ENCODE measurements around the gene SLC2A13.

The SLC2A13 gene

DNA sequence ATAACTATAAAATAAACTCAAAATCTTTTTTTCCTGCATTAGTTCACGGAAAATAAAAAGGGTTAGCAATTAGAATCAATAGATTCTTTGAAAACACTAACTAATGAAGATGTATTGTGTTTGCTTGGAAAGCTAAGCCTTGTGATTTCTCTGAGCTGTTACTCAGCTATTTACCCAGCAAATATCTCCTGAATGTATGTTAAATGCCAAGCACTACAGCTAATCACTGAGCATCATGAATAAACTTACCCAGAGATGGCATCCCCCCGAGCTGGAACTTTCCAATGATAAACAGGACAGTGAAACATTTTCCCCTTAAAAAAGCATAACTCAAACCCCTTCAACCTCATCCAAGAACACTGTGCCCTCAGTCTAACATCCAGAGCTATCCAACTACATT lies 71.2 kb downstream of the SLC2A13 start:
- H2AK5ac ChIP-seq (ENCODE audit: low read length, severe bottlenecking): no peak overlapping the region
- 56% methylated on average over 1 of the region's 2 CpGs for WGBS
- H3K36me3 ChIP-seq (ENCODE audit: control insufficient read depth in 1 of 2, insufficient read depth in 2 of 2, low read depth in 1 of 2, low read length in 2 of 2): no peaks in the 10 kb centered on the region
- no peak overlapping the region for H3K14ac ChIP-seq (ENCODE audit: low read length in 2 of 2)
- no peak overlapping the region for H3K4me3 ChIP-seq (ENCODE audit: insufficient read depth in 1 of 2, low read depth in 1 of 2, low read length in 2 of 2)
- H3K27me3 ChIP-seq (ENCODE audit: control insufficient read depth in 1 of 2, insufficient read depth in 1 of 2, low read length in 2 of 2): no peaks in the 10 kb centered on the region
- H2BK120ac ChIP-seq (ENCODE audit: low read depth, low read length): no peak overlapping the region
- no peak overlapping the region for H2BK5ac ChIP-seq (ENCODE audit: low read depth, low read length, poor library complexity, severe bottlenecking)
- H2BK12ac ChIP-seq (ENCODE audit: low read length in 2 of 2): no peak overlapping the region
- no peak overlapping the region for H2BK15ac ChIP-seq (ENCODE audit: low read depth, poor library complexity, severe bottlenecking)
- no peak overlapping the region for H4K8ac ChIP-seq (ENCODE audit: low read length)
- H3K9ac ChIP-seq (ENCODE audit: low read length): no peak overlapping the region
- no peak overlapping the region for H2AFZ ChIP-seq (ENCODE audit: low read depth, low read length)
- peaks cover 2% of the 10 kb centered on the region for H3K79me1 ChIP-seq (replicated peaks; ENCODE audit: low read length, poor library complexity, severe bottlenecking)
- H3K18ac ChIP-seq (ENCODE audit: low read depth in 1 of 2, low read length in 2 of 2): no peak overlapping the region
- H3K4me1 ChIP-seq (ENCODE audit: control insufficient read depth, insufficient read depth, low read depth, low read length): no peaks in the 10 kb centered on the region
- no peak overlapping the region for H4K91ac ChIP-seq (ENCODE audit: low read length)
- no peak for DNase-seq
- no peak overlapping the region for H3K4me2 ChIP-seq (ENCODE audit: low read length, poor library complexity, severe bottlenecking)
- no peak overlapping the region for H3K4ac ChIP-seq (ENCODE audit: low read depth in 1 of 2, low read length in 2 of 2)
- no peaks in the 10 kb centered on the region for H3K9me3 ChIP-seq (ENCODE audit: control insufficient read depth, low read length)
- H3K27ac ChIP-seq (ENCODE audit: low read length, poor library complexity, severe bottlenecking): no peak overlapping the region
- H3K23ac ChIP-seq (ENCODE audit: low read length in 2 of 2): no peak overlapping the region

DNA sequence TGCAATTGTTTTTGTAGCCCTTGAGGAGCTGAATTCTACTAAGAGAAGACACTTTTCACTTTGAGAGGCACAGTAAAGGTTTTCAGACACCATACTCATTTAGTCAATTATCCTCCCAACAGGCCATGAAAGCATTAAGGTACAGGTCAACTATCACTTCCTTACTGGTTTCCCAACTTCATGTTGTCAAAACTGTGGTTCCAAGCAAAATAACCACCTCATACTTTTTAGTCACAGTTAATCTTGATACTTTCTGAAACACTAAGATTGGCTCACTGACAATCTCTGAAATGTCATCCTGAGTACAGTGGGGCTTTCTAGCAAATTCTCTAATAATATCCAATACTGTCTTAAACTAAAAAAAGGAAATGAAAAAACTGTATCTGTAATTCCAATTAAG lies 71.7 kb downstream of the SLC2A13 start:
- no peak overlapping the region for H3K27ac ChIP-seq (ENCODE audit: low read length, poor library complexity, severe bottlenecking)
- no peak overlapping the region for H3K14ac ChIP-seq (ENCODE audit: low read length in 2 of 2)
- H2BK12ac ChIP-seq (ENCODE audit: low read length in 2 of 2): no peak overlapping the region
- no peak overlapping the region for H3K9ac ChIP-seq (ENCODE audit: low read length)
- H3K4me3 ChIP-seq (ENCODE audit: insufficient read depth in 1 of 2, low read depth in 1 of 2, low read length in 2 of 2): no peak overlapping the region
- no peak overlapping the region for H2AFZ ChIP-seq (ENCODE audit: low read depth, low read length)
- H3K27me3 ChIP-seq (ENCODE audit: control insufficient read depth in 1 of 2, insufficient read depth in 1 of 2, low read length in 2 of 2): no peaks in the 10 kb centered on the region
- H3K23ac ChIP-seq (ENCODE audit: low read length in 2 of 2): no peak overlapping the region
- H3K4me2 ChIP-seq (ENCODE audit: low read length, poor library complexity, severe bottlenecking): no peak overlapping the region
- no peaks in the 10 kb centered on the region for H3K9me3 ChIP-seq (ENCODE audit: control insufficient read depth, low read length)
- H4K8ac ChIP-seq (ENCODE audit: low read length): no peak overlapping the region
- no peak overlapping the region for H3K4ac ChIP-seq (ENCODE audit: low read depth in 1 of 2, low read length in 2 of 2)
- H3K36me3 ChIP-seq (ENCODE audit: control insufficient read depth in 1 of 2, insufficient read depth in 2 of 2, low read depth in 1 of 2, low read length in 2 of 2): no peaks in the 10 kb centered on the region
- H4K91ac ChIP-seq (ENCODE audit: low read length): no peak overlapping the region
- no peak overlapping the region for H2AK5ac ChIP-seq (ENCODE audit: low read length, severe bottlenecking)
- H3K79me1 ChIP-seq (replicated peaks; ENCODE audit: low read length, poor library complexity, severe bottlenecking): peaks cover 2% of the 10 kb centered on the region
- DNase-seq: no peak
- no peak overlapping the region for H2BK5ac ChIP-seq (ENCODE audit: low read depth, low read length, poor library complexity, severe bottlenecking)
- H3K18ac ChIP-seq (ENCODE audit: low read depth in 1 of 2, low read length in 2 of 2): no peak overlapping the region
- H2BK120ac ChIP-seq (ENCODE audit: low read depth, low read length): no peak overlapping the region
- no peak overlapping the region for H2BK15ac ChIP-seq (ENCODE audit: low read depth, poor library complexity, severe bottlenecking)
- H3K4me1 ChIP-seq (ENCODE audit: control insufficient read depth, insufficient read depth, low read depth, low read length): no peaks in the 10 kb centered on the region

DNA sequence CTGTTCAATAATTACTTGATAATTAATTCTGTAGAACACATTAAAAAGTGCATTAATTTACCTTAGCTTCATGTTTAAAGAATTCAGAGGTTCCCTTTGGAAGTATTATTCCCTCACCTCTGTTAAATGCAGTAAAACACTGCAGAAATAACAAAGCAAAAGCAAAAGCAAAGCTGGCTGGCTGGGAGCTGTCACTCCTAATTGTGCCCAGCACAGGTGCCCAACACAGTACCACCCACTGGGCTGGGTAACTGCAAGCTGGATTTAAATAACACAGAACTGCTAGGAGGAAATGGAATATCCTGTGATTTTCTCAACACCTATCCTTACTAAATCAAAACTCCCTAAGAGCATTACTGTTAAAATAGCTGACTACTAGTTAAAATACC lies 72.6 kb downstream of the SLC2A13 start:
- Histone ChIP-seq H2AK5ac (ENCODE audit: low read length, severe bottlenecking) (no peak overlapping the region), H3K23ac (ENCODE audit: low read length in 2 of 2) (no peak overlapping the region), H2BK5ac (ENCODE audit: low read depth, low read length, poor library complexity, severe bottlenecking) (no peak overlapping the region), H3K79me1 (replicated peaks; ENCODE audit: low read length, poor library complexity, severe bottlenecking) (peaks cover 2% of the 10 kb centered on the region), H3K18ac (ENCODE audit: low read depth in 1 of 2, low read length in 2 of 2) (no peak overlapping the region), H4K91ac (ENCODE audit: low read length) (no peak overlapping the region), H3K9ac (ENCODE audit: low read length) (no peak overlapping the region), H2BK120ac (ENCODE audit: low read depth, low read length) (no peak overlapping the region), H3K9me3 (ENCODE audit: control insufficient read depth, low read length) (no peaks in the 10 kb centered on the region), H3K27ac (ENCODE audit: low read length, poor library complexity, severe bottlenecking) (no peak overlapping the region), H2AFZ (ENCODE audit: low read depth, low read length) (no peak overlapping the region), H2BK12ac (ENCODE audit: low read length in 2 of 2) (no peak overlapping the region), H3K4me3 (ENCODE audit: insufficient read depth in 1 of 2, low read depth in 1 of 2, low read length in 2 of 2) (no peak overlapping the region), H3K4me1 (ENCODE audit: control insufficient read depth, insufficient read depth, low read depth, low read length) (no peaks in the 10 kb centered on the region), H2BK15ac (ENCODE audit: low read depth, poor library complexity, severe bottlenecking) (no peak overlapping the region), H3K4me2 (ENCODE audit: low read length, poor library complexity, severe bottlenecking) (no peak overlapping the region), H3K27me3 (ENCODE audit: control insufficient read depth in 1 of 2, insufficient read depth in 1 of 2, low read length in 2 of 2) (no peaks in the 10 kb centered on the region), H3K4ac (ENCODE audit: low read depth in 1 of 2, low read length in 2 of 2) (no peak overlapping the region), H4K8ac (ENCODE audit: low read length) (no peak overlapping the region), H3K36me3 (ENCODE audit: control insufficient read depth in 1 of 2, insufficient read depth in 2 of 2, low read depth in 1 of 2, low read length in 2 of 2) (no peaks in the 10 kb centered on the region), H3K14ac (ENCODE audit: low read length in 2 of 2) (no peak overlapping the region)
- no peak for DNase-seq

- Histone ChIP-seq H2BK120ac (ENCODE audit: low read depth, low read length) (no peak overlapping the region), H3K4me3 (ENCODE audit: insufficient read depth in 1 of 2, low read depth in 1 of 2, low read length in 2 of 2) (no peak overlapping the region), H3K4me2 (ENCODE audit: low read length, poor library complexity, severe bottlenecking) (no peak overlapping the region), H2AK5ac (ENCODE audit: low read length, severe bottlenecking) (no peak overlapping the region), H2BK5ac (ENCODE audit: low read depth, low read length, poor library complexity, severe bottlenecking) (no peak overlapping the region), H3K18ac (ENCODE audit: low read depth in 1 of 2, low read length in 2 of 2) (no peak overlapping the region), H3K4me1 (ENCODE audit: control insufficient read depth, insufficient read depth, low read depth, low read length) (no peaks in the 10 kb centered on the region), H2BK12ac (ENCODE audit: low read length in 2 of 2) (no peak overlapping the region), H3K36me3 (ENCODE audit: control insufficient read depth in 1 of 2, insufficient read depth in 2 of 2, low read depth in 1 of 2, low read length in 2 of 2) (no peaks in the 10 kb centered on the region), H3K23ac (ENCODE audit: low read length in 2 of 2) (no peak overlapping the region), H4K91ac (ENCODE audit: low read length) (no peak overlapping the region), H3K14ac (ENCODE audit: low read length in 2 of 2) (no peak overlapping the region), H3K9me3 (ENCODE audit: control insufficient read depth, low read length) (no peaks in the 10 kb centered on the region), H3K79me1 (replicated peaks; ENCODE audit: low read length, poor library complexity, severe bottlenecking) (peaks cover 2% of the 10 kb centered on the region), H2AFZ (ENCODE audit: low read depth, low read length) (no peak overlapping the region), H3K27me3 (ENCODE audit: control insufficient read depth in 1 of 2, insufficient read depth in 1 of 2, low read length in 2 of 2) (no peaks in the 10 kb centered on the region), H3K27ac (ENCODE audit: low read length, poor library complexity, severe bottlenecking) (no peak overlapping the region), H4K8ac (ENCODE audit: low read length) (no peak overlapping the region), H3K9ac (ENCODE audit: low read length) (no peak overlapping the region), H3K4ac (ENCODE audit: low read depth in 1 of 2, low read length in 2 of 2) (no peak overlapping the region), H2BK15ac (ENCODE audit: low read depth, poor library complexity, severe bottlenecking) (no peak overlapping the region)
- no peak for DNase-seq
- 89% methylated on average over 5 of the region's 5 CpGs for WGBS
Observed at GRCh38 chr12:40032433-40033241, 73.2 kb downstream of the SLC2A13 start.

All from mesenchymal stem cell (in vitro differentiated cells and primary cell).